AG04450 (cell line): ENCODE results near the gene SDHAF1. TPM values are rescaled to one million over a fixed set of nuclear protein-coding genes. Genes with fewer than 3 reads are reported as not detected.

Source experiments
- CTCF ChIA-PET: fragments of 300-600, 350-600 bp; formaldehyde crosslinking; extraction: SDS; loops from one replicate; lab custom pipeline; 2022; ENCODE audit warnings: antibody characterized with exemption, inconsistent platforms; lab: Charles Lee
- POLR2A ChIA-PET: fragments of 350-600 bp; formaldehyde crosslinking; extraction: SDS; loops from one replicate; lab custom pipeline; 2021; ENCODE audit warnings: antibody characterized with exemption, inconsistent platforms; lab: Yijun Ruan, JAX
- DNase-seq: peaks from one replicate; pipeline ENCODE4 v3.0.0-alpha.2; 2011; ENCODE audit warnings: low read depth, low spot score
- H3K27ac ChIP-seq: one replicate; pipeline ENCODE4 v1.5.1; 2012; ENCODE audit warnings: low read depth, low read length, control low read depth
- H3K27me3 ChIP-seq: one replicate; pipeline ENCODE4 v1.6.0; 2012; ENCODE audit warnings: low read length; ENCODE audit not compliant: control insufficient read depth, insufficient read depth
- H3K4me3 ChIP-seq: 2 replicates; pipeline ENCODE4 v1.5.1; 2011; ENCODE audit warnings: mild to moderate bottlenecking, low read depth, low read length, control low read depth
- H3K9me3 ChIP-seq: 2 replicates; pipeline ENCODE4 v1.5.1; 2012; ENCODE audit warnings: low read length; ENCODE audit not compliant: control insufficient read depth, insufficient read depth
- polyA plus RNA-seq: library from polyadenylated mRNA; depleted of rRNA; stranded (reverse); fragments of >200 nt; gene quantifications from 2 replicates; pipeline ENCODE4 v1.2.3, GENCODE V29; 2011
- TF ChIP-seq, protein P1 (sequence below): IDR thresholded peaks from 2 replicates; pipeline ENCODE4 v1.5.1; 2011; ENCODE audit warnings: low read depth, low read length, control low read depth, inconsistent platforms

SDHAF1 gene
- polyA plus RNA-seq, 1 experiment, result 7.5 TPM

DNA sequence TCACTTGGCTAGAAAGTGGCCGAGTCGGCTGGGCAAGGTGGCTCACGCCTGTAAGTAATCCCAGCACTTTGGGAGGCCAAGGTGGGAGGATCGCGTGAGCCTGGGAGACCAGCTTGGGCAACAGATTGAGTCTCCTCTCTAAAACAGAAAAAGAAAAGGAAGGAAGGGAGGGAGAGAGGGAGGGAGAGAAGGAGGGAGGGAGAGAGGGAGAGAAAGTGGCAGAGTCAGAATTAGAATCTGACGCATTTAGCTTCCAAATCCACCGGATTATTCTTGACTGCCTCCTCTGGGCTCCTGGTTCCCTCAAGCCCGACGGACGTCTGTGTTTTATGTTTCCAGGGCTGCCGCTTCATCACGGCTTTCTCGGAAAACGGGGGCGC, 36.3 kb upstream of the SDHAF1 start:
- TF ChIP-seq, protein P1, sequence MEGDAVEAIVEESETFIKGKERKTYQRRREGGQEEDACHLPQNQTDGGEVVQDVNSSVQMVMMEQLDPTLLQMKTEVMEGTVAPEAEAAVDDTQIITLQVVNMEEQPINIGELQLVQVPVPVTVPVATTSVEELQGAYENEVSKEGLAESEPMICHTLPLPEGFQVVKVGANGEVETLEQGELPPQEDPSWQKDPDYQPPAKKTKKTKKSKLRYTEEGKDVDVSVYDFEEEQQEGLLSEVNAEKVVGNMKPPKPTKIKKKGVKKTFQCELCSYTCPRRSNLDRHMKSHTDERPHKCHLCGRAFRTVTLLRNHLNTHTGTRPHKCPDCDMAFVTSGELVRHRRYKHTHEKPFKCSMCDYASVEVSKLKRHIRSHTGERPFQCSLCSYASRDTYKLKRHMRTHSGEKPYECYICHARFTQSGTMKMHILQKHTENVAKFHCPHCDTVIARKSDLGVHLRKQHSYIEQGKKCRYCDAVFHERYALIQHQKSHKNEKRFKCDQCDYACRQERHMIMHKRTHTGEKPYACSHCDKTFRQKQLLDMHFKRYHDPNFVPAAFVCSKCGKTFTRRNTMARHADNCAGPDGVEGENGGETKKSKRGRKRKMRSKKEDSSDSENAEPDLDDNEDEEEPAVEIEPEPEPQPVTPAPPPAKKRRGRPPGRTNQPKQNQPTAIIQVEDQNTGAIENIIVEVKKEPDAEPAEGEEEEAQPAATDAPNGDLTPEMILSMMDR, result no peak
- DNase-seq, result no peak
- Histone ChIP-seq H3K27ac (no peak overlapping the region), H3K4me3 (no peak overlapping the region), H3K27me3 (peaks cover 35% of the 10 kb centered on the region), H3K9me3 (no peaks in the 10 kb centered on the region; the same call in 1 of the 2 replicates)
- ChIA-PET POLR2A (no interaction called here), CTCF (interaction anchor here (1.3 kb wide), 1 partner anchor 9 kb away, joined by 3 read pairs; no protein-coding TSS in a partner anchor)

DNA sequence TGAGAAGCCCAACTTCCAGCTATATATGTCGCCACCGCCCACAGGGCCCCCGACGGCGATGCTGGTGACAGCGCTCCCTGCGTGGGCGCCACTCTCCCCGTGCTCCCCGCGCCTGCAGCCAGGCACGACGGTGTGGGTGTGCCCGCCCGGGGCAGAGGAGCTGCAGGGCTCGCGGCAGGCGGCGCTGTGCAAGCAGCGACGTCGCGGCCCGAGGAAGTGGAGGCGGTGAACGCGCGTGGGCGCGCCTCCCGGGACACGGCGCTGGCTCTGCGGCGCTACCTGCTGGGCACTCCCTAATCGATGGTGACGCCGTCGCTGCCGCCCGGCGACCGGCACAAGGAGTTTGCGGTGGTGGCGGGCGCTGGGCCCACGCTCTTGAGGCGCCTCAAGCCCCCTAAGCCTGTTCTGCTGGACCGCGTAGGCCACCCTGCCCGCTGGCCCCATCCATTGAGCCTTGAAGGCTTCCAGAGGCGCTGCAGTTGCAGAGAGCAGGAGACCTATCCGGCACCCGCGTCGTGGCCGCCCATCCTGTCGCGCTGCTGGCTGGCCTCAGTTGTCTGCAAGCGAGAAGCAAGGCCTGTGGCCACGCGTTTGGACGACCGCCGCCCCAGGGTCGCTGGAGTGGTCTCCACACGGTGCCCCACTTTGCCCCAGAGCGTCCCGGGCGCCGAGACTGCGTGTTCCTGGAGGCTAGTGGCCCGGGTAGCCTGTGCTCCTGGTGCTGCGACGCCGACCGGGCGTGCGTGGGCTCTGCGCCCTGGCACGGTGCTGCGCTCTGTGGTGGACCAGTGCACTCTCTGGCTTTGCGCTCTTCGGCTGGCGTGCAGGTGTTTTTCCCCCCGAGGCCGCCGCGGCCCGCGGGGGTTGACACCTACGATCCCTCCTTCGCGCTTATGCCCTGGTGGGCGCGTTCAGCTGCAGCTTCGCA, 35.7 kb upstream of the SDHAF1 start:
- no peak for DNase-seq
- TF ChIP-seq, protein P1, result 0 out of 2 replicates have a peak, but pooled peaks have one; percentile 22
- H3K27me3 ChIP-seq, result peaks cover 32% of the 10 kb centered on the region
- H3K4me3 ChIP-seq, result no peak overlapping the region
- no peak overlapping the region for H3K27ac ChIP-seq
- ChIA-PET POLR2A (no interaction called here), CTCF (interaction anchor here (1.3 kb wide), 1 partner anchor 10 kb away, joined by 3 read pairs; no protein-coding TSS in a partner anchor)
- H3K9me3 ChIP-seq, result no peaks in the 10 kb centered on the region; the same call in 1 of the 2 replicates

DNA sequence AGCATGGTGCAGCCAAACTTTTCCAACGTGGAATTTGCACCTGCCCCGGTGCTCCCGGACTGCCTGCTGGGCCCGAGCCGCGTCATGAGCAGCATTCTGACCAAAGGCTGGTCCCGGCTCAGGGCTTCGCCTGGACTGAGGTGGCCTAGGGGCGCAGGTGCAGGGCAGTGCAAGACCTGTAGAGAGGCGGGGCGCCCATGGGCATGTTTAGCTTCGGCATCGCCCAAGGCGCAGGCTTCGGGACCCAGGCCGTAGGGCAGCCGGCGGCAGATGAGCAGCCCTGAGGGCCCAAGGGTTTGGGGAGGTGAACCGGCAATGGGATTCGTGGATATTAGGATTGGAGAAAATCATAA, 35.0 kb upstream of the SDHAF1 start:
- peaks cover 32% of the 10 kb centered on the region for H3K27me3 ChIP-seq
- H3K4me3 ChIP-seq, result no peak overlapping the region
- H3K27ac ChIP-seq, result no peak overlapping the region
- DNase-seq, result no peak
- H3K9me3 ChIP-seq, result no peaks in the 10 kb centered on the region; the same call in 1 of the 2 replicates
- ChIA-PET CTCF (no interaction called here), POLR2A (no interaction called here)
- TF ChIP-seq, protein P1, result no peak

DNA sequence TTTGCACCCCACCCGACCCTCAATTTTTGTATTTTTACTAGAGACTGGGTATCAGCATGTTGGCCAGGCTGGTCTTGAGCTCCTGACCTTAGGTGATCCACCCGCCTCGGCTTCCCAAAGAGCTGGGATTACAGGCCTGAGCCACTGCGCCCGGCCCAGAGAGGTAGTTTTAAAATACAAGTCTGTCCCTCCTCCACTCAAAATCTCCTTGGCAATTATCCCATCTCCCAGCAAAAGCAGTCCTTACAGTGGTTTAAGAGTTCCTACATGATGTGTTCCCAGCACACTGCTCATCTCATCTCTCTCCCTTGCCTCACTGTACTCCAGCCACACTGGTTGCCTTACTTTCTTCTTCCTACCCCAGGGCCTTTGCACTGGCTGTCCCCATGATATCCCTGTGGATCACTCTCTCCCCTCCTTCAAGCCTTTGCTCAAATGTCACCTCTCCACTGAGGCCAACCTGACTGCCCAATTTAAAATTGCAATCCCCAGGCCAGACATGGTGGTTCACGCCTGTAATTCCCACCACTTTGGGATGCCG, 34.5 kb upstream of the SDHAF1 start:
- Histone ChIP-seq H3K27me3 (peaks cover 32% of the 10 kb centered on the region), H3K27ac (no peak overlapping the region), H3K4me3 (no peak overlapping the region), H3K9me3 (no peaks in the 10 kb centered on the region; the same call in 1 of the 2 replicates)
- ChIA-PET CTCF (no interaction called here), POLR2A (no interaction called here)
- TF ChIP-seq, protein P1, result no peak
- no peak for DNase-seq

DNA sequence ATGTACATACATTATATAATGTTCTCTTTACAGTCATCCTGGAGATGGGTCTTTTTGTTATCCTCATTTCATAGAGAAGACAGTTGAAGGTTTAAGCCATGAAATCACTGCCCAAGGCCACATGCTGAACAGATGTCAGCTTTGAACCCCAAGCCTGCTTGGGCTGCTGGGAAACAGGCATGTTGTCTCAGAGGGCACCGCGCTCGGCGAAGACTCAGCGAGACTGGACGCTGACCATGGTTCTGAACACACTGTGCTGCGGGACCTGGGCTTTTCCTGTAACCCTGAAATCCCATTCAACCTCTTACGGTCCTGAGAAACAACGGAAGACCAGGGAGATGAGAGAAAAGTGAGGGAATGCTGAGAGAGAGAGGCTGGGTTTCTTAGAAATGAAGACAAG, 31.5 kb upstream of the SDHAF1 start:
- Histone ChIP-seq H3K27ac (no peak overlapping the region), H3K4me3 (no peak overlapping the region), H3K9me3 (no peaks in the 10 kb centered on the region; the same call in 1 of the 2 replicates), H3K27me3 (peaks cover 15% of the 10 kb centered on the region)
- DNase-seq, result peak; percentile 21
- ChIA-PET CTCF (interaction anchor here (2.5 kb wide), 1 partner anchor 17 kb away, joined by 6 read pairs; no protein-coding TSS in a partner anchor), POLR2A (no interaction called here)
- TF ChIP-seq, protein P1, result no peak
